ENCODE data around the gene SIN3A. TPM values are rescaled to one million over a fixed set of nuclear protein-coding genes. Genes with fewer than 3 reads are reported as not detected.

Gene SIN3A
- total and polyA plus RNA-seq, 9 of the 15 experiments (the other 6 are each of a cell fraction or from before 2014, with no cell fraction given), result 11.1 to 70.3 (median 25.3) TPM

- no peak for TF ChIP-seq TGIF2 (CRISPR knock-in tag; IDR thresholded peaks at IDR 0.05)
- no peak for TF ChIP-seq NFYB (IDR thresholded peaks at IDR 0.05; ENCODE audit: extremely low read depth, insufficient read length)
- TF ChIP-seq, protein P1, sequence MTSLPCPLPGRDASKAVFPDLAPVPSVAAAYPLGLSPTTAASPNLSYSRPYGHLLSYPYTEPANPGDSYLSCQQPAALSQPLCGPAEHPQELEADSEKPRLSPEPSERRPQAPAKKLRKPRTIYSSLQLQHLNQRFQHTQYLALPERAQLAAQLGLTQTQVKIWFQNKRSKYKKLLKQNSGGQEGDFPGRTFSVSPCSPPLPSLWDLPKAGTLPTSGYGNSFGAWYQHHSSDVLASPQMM (CRISPR knock-in tag; IDR thresholded peaks at IDR 0.05), result no peak
- no peak for TF ChIP-seq ZFP36 (IDR thresholded peaks at IDR 0.05; ENCODE audit: low read depth, low read length, partially characterized antibody)
- no peak for TF ChIP-seq NCOA4 (IDR thresholded peaks at IDR 0.05; ENCODE audit: partially characterized antibody)
- peak; percentile 44 for TF ChIP-seq TBP (optimal IDR thresholded peaks at IDR 0.05; ENCODE audit: low read depth, low read length)
- TF ChIP-seq CREBBP (IDR thresholded peaks at IDR 0.05; ENCODE audit: low read depth, low read length), result no peak
- TF ChIP-seq ZNF146 (CRISPR knock-in tag; IDR thresholded peaks at IDR 0.05; ENCODE audit: unreplicated experiment), result no peak
- TF ChIP-seq HINFP (tag; conservative IDR thresholded peaks at IDR 0.05; ENCODE audit: low read depth), result peak; percentile 79
- no peak for TF ChIP-seq ZNF347 (CRISPR knock-in tag; IDR thresholded peaks at IDR 0.05; ENCODE audit: low read depth)
- TF ChIP-seq RBM14 (IDR thresholded peaks at IDR 0.05; ENCODE audit: borderline replicate concordance, insufficient read depth, low read depth, low read length), result no peak
- TF ChIP-seq, protein P2, sequence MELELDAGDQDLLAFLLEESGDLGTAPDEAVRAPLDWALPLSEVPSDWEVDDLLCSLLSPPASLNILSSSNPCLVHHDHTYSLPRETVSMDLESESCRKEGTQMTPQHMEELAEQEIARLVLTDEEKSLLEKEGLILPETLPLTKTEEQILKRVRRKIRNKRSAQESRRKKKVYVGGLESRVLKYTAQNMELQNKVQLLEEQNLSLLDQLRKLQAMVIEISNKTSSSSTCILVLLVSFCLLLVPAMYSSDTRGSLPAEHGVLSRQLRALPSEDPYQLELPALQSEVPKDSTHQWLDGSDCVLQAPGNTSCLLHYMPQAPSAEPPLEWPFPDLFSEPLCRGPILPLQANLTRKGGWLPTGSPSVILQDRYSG (tag; conservative IDR thresholded peaks at IDR 0.05; ENCODE audit: low read depth), result no peak
- TF ChIP-seq HDAC3 (IDR thresholded peaks at IDR 0.05; ENCODE audit: borderline replicate concordance, partially characterized antibody), result no peak
- TF ChIP-seq, protein P3, sequence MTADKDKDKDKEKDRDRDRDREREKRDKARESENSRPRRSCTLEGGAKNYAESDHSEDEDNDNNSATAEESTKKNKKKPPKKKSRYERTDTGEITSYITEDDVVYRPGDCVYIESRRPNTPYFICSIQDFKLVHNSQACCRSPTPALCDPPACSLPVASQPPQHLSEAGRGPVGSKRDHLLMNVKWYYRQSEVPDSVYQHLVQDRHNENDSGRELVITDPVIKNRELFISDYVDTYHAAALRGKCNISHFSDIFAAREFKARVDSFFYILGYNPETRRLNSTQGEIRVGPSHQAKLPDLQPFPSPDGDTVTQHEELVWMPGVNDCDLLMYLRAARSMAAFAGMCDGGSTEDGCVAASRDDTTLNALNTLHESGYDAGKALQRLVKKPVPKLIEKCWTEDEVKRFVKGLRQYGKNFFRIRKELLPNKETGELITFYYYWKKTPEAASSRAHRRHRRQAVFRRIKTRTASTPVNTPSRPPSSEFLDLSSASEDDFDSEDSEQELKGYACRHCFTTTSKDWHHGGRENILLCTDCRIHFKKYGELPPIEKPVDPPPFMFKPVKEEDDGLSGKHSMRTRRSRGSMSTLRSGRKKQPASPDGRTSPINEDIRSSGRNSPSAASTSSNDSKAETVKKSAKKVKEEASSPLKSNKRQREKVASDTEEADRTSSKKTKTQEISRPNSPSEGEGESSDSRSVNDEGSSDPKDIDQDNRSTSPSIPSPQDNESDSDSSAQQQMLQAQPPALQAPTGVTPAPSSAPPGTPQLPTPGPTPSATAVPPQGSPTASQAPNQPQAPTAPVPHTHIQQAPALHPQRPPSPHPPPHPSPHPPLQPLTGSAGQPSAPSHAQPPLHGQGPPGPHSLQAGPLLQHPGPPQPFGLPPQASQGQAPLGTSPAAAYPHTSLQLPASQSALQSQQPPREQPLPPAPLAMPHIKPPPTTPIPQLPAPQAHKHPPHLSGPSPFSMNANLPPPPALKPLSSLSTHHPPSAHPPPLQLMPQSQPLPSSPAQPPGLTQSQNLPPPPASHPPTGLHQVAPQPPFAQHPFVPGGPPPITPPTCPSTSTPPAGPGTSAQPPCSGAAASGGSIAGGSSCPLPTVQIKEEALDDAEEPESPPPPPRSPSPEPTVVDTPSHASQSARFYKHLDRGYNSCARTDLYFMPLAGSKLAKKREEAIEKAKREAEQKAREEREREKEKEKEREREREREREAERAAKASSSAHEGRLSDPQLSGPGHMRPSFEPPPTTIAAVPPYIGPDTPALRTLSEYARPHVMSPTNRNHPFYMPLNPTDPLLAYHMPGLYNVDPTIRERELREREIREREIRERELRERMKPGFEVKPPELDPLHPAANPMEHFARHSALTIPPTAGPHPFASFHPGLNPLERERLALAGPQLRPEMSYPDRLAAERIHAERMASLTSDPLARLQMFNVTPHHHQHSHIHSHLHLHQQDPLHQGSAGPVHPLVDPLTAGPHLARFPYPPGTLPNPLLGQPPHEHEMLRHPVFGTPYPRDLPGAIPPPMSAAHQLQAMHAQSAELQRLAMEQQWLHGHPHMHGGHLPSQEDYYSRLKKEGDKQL (CRISPR knock-in tag; IDR thresholded peaks at IDR 0.05; ENCODE audit: borderline replicate concordance), result no peak
- TF ChIP-seq, protein P4, sequence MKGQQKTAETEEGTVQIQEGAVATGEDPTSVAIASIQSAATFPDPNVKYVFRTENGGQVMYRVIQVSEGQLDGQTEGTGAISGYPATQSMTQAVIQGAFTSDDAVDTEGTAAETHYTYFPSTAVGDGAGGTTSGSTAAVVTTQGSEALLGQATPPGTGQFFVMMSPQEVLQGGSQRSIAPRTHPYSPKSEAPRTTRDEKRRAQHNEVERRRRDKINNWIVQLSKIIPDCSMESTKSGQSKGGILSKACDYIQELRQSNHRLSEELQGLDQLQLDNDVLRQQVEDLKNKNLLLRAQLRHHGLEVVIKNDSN (CRISPR knock-in tag; IDR thresholded peaks at IDR 0.05), result peak; percentile 98
Measured at GRCh38 chr15:75335705-75336355, 115.7 kb downstream of the SIN3A start, which contains the start of gene COMMD4 (continued).

Data from K562 (cell line).